Measurements from ENCODE around the gene PRR12.

PRR12 gene

GRCh38 chr19:49566302-49566701 is 24.7 kb upstream of the PRR12 start:
- DNase-seq: no peak

GRCh38 chr19:49567861-49568441 is 23.0 kb upstream of the PRR12 start:
- DNase-seq: no peak

DNA sequence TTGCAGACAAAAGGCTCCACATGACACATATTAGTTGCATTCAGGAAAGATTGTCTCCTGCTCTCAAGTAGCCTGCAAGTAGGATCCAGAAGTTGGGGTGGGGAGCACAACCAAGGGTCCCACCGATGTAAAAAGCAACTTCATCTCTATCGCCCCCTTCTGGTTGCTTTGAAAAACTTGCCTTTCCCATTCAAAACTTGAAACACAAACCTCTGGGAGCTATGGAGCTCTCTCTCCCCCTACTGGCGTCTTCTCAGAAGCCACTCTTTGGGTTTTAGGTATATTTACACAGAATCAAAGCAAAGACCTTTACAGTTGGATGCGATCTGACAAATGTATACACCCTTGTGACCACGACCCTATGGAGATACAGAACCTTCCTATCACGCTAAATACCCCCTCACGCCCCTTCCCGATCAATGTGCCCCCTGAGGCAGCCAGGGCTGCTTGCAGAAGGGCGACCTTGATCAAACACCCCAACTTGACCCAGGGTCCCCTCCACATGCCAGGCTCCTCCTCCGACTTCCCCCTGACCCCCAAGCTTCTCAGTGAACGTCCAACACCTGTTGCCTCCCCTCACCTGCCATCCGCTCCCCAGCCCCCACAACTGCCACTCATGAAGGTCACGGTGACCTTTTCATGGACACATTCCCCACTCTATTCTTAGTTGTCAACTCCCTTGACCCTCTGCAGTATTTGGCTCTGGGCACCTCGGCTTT is 20.7 kb upstream of the PRR12 start:
- DNase-seq: peak; percentile 29

GRCh38 chr19:49570997-49571676 is 19.8 kb upstream of the PRR12 start:
- DNase-seq: no peak

DNA sequence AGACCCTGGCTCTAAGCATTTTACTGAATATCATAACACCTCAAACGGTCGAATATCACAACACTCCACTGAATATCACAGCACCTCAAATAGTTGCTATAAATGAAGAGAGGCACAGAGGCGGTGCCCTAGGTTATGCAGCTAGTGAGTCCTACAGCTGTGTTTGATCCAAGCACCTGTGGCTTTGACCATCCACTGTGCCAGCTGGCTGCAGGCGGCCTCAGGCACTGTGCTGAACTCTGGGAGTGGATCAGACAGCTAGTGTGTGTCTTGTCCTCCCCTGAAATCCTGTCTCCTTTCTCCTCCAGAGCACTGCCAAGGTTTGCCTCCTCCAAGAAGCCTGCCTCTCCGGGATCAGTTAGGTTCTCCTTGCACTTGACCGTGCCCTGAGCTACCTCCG is 18.0 kb upstream of the PRR12 start:
- no peak for DNase-seq

DNA sequence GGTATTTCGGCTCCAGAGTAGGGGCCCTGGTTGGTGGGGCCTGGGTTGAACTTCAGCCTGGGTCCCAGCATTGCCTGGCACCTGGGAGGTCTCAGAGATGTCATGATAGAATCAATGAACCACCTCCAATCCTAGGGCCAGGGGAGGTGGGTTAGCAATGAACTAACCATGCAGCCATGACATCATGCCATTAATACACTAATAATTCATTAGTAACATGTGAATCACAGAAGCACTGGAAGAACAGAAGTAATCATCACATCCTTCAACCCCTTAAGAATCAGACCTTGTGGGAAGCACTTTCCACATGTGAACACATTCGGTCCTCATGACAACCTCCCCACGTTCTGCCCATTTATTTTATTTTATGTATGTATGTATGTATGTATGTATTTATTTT is 17.6 kb upstream of the PRR12 start:
- DNase-seq: no peak

- no peak for DNase-seq
Observed at GRCh38 chr19:49574206-49574755, 16.7 kb upstream of the PRR12 start.

DNA sequence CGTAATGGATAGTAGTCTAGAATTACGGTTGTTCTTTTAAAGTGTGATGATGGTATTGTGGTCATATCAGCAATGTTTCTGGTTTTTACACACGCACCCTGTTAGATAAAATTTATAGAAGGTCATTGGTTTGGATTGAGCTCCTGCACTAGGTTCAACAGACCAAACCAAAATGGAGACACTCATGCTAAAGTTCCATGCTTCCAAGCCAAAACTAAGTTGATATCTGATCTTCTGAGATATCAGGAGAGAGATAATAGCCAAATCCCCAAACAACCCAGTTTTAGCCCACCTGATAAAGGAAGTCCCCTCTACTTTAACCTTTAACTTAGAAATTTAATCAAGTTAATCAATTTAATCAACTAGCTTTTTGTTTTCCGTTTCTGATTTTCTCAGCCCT is 11.8 kb upstream of the PRR12 start:
- no peak for DNase-seq

GRCh38 chr19:49579947-49580263 is 11.1 kb upstream of the PRR12 start:
- DNase-seq: no peak

DNA sequence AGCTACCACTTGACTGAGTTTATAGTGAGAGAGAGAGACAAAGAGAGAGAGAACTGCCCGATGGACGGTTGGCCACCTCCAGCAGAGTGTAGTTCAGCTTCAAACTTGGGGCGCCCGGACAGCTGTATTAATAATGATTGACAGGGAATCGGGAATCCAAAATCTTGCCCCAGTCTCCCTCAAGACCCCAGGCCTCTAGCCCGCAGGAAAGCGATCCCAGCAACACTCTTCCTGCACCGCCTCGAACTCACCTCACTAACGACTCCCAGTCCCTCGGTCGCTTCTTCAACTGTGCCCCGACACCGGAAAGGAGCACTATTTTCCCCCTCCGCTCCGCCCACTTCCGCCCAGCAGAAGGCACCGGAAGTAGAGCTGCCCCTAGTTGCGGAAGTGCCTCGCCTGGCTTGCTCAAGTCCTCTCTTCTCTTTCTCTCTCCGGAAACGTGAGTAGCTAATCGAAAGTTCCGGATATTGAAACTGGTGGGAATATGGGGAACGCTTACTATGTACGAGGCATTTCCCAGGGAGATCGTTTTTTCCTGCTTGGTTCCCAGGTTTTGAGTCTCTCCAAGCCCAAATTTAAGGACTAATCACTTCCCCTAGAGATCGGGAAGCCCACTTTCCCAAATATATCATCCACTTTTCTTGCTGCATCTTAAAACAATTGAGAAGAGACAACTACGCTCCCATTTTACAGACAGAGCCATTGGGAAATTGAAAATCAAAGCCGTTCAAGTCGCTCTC is 10.5 kb upstream of the PRR12 start, which contains the start of gene NOSIP:
NOSIP (minus strand) TSS at position 293 of the 743 bp plus-strand sequence. CDS start 19,865 bp downstream, outside the sequence.
- DNase-seq: peak; percentile 88

DNA sequence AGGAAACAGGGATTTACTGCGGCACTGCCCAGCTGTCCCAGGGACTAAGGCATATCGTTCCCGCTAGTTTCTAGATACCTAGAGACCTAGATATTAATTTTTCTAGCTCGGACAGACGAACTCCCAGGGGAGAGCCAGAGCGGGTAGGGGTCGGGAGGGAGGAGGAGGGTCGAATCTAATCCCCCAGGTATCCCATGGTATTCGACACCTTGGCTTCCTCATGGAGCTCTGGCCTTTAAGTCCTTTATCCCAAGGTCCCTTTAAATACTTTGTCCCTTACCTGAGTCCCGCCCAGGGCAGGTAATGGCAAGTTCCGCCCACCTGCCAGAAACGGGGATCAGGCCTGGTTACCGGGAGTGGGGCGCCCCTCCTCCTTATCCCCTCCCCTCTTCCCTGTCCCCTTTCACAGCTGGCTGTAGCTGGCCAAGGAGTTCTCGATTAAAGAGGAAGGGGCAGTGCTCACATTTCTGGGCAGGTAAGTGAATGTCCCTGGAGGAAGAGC is 9.9 kb upstream of the PRR12 start, which contains the start of gene PRRG2:
PRRG2 (plus strand) TSS at position 310 of the 502 bp plus-strand sequence. CDS start 1,904 bp downstream, outside the sequence.
- no peak for DNase-seq

GRCh38 chr19:49583239-49583638 is 7.7 kb upstream of the PRR12 start:
- no peak for DNase-seq

DNA sequence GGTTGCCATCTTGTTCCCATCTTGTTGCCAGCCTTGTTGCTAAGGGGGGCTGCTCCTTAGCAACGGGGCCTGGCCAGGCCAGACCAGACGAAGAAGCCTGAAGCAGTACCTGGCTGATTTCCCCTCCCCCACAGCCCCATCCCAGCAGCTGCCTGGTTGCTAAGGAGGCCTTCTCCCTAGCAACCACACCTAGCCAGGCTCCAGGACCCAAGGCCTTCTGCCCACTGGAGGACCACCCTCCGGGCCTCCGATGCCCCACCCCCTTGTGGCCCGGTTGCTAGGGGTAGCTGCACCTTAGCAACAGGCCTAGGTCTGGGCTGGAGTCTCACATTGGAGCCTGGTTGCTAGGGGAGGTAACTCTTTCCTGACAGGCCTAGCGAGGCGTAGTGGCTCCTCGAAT is 6.0 kb upstream of the PRR12 start:
- DNase-seq: peak; percentile 84

DNA sequence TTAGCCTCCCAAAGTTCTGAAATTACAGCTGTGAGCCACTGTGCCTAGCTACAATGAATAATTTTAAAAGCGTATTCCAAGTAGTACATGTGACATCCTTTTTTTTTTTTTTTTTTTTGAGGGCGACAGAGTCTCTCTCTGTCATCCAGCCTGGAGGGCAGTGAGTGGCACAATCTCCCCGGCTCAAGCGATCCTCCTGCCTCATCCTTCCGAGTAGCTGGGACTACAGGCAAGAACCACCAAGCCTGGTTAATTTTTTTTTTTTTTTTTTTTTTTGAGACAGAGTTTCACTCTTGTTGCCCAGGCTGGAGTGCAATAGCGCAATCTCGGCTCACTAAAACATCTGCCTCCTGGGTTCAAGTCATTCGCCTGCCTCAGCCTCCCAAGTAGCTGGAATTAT is 3.8 kb upstream of the PRR12 start:
- no peak for DNase-seq

DNA sequence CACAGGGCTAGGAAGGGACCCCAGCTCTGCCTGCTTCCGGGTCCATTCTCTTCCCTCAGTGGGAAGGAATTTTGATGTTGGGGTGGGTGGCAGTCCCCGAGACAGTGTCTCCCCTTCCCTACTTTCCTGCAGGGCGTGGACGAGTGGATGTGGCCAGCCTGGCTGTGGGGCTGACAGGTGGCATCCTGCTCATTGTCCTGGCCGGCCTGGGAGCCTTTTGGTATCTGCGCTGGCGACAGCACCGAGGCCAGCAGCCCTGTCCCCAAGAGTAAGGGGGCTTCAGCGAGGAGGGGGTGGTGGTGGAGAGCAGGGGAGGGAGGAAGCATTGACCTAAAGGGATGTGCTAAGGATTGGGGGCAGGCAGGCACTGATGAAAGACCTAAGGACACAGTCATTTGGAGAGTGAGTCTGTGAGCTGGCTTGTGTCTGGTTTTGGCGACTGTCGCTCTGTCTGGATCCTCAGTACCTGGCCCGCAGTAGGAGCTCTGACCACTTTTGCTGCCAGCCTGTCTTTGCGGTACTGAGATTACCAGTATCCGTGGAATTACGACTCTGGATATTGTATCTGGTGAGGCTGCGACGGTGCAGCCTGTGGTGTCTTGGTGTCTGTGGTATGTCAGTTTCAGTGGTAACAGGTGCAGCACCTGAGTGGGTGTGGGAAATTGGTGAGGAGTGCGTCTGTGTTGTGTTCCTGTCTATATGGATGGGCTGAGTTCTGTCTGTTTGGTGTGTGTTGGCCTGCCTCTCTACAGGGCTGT is 2.4 kb upstream of the PRR12 start:
- DNase-seq: no peak

DNA sequence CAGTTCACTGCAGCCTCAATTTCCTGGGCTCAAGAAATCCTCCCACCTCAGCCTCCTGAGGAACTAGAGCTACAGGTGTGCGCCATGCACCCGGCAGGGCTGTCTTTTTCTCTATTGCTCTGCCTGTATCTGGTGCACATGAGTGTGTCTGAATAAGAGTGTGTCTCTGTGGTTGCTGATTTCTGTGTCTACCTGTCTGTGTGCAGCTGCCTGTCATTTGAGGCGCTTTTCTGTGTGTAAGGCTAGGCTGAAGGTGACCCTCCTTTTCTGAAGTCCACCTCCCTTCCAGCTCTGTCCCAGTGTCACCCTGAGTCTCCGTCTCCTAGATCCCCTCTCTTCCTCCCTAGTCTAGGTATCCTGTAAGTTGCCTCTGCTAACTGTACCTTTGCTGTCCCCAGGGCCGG is 1.5 kb upstream of the PRR12 start:
- DNase-seq: no peak

DNA sequence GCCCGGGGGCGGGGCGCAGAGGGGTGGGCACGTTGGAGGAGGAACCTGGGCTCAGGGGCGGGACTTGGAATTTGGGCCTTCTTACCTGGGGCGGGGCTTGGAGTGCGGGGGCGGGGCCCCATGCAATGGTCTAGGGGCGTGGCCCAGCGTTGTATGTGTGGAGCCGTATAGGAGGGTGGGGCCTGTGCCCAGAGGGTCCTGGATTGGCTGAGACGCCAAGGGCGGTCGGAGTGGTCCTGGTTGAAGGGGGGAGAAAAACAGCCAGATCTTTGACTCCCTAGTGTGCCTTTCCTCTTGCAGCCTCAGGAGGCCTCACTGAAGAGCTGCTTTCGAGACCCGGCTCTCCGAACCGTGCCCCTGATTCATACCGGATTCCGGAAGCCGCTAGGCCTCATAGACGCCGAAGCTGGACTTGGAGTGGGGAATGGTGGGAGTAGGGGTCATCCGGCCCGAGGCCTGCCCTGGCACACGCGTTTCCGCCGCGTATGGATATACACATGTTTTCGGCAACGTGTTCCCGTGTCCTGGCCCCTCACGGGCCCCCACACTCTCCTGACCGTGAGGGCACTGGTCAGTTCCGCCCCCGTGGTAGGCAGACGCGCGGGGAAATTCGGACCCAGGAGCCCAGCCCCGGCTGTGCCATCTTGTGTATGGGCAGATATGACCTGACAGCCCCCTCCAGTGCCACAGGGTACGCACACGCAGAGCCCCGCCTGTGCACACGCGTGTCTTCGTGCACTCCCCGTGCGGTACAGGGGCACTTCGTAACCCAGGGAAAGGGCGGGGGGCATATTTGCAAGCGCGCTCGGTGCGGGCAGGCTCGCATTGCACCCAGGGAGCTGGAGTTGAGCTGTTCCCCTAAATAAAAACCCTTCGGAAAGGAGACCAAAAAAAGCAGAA is 661 bp upstream of the PRR12 start:
- peak; percentile 87 for DNase-seq

DNA sequence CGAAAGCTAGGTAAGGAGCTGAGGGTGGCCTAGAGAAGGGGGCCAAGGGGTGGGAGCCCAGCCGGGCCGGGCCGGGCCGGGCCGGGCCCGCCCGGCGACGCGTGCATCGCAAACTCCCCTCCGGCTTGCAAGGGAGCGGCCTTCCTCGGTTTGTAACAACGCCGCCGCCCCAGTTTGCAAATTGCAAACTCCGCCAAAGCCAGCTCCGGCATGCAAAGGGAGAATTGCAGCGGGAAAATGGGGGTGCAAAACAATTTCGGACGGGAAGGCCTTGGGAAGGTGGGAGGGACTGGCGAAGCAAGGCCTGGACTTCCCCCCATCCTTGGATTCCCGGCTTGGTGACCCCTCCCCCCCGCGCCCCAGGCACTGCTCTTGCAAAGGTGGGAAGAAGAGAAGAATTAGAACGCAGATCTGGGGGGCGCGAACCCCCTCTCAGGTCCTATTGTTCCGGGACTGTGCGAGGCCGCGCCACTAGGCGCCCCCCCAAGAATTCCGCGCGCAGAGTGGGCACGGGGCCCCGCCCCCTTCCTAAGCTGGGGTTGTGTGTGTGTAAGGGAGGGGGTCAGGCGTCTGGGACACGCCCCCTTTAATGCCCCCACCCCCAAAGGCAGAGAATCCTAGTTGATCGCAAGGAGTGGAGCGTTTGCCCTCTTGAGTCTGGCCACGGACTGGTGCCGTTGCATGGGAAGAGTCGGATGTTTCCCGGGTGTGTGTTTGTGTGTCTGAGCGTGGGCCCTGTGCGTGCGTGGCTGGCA is 926 bp downstream of the PRR12 start:
- no peak for DNase-seq

GRCh38 chr19:49592486-49593232 is 1.7 kb downstream of the PRR12 start:
- DNase-seq: no peak

Measured in DMS79 (cell line).